Stimulated activated CD4-positive, alpha-beta T cell treated with anti-CD3 and anti-CD28 coated beads, Interleukin-1b, Interleukin-23, amount 100 ng/mL, for 48 hours (primary cell): ENCODE results near the gene RNF112.
"Not testable (repeated sequence)": the region's sequence is repeated elsewhere in the genome, so short reads cannot be mapped to it uniquely, and the experiment has no call there.

ENCODE experiments used
- DNase-seq: peaks from one replicate; pipeline ENCODE4 v3.0.0-alpha.2; 2020

Gene RNF112

DNA sequence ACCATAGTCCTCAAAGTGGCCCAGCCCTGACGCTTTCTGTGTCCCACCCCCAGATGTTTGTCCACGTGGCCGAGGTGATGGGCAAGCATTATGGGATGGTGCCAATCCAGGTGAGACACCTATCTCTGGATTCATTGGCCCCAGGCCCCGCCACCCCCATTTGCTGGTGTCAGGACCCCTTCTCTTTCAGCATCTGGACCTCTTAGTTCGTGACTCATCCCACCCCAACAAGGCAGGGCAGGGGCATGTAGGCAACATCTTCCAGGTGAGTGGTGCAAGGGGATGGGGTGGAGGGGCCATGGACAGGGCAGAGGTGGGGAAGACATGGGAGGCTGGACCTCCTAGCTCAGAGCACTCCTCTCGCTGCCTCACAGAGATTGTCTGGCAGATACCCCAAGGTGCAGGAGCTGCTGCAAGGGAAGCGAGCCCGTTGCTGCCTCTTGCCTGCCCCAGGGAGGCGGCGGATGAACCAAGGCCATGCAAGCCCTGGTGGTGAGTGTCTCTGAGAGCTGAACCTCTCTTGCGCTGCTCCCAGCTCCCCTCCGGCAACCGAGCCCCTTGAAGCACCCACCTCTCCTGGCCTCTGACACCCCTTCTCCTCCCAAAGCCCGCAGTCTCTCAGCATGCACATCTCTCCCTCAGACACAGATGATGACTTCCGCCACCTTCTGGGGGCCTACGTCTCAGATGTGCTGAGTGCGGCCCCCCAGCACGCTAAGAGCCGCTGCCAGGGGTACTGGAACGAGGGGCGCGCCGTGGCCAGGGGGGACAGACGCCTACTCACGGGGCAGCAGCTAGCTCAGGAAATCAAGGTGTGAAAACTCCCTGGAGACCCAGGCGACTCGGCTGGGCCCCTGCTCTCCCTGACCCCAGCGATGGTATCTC is 3.6 kb downstream of the RNF112 start:
- no peak for DNase-seq

DNA sequence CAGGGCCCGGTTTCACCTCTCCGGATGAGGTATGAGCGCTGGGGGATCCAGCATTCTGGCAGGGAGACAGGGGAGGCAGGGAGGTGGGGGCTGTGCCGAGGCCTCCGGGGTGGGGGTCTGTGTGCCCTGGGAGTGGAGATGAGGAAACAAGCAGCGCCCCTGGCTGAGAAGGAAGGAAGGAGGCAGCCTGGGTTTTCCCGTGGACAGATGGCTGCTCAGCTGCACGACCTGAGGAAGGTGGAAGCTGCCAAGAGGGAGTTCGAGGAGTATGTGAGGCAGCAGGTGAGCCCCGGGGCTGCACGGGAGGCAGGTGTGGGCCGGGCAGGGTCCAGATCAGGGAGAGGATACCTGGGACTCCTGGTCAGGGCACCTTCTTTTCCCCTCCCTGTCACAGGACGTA is 4.3 kb downstream of the RNF112 start:
- no peak for DNase-seq

DNA sequence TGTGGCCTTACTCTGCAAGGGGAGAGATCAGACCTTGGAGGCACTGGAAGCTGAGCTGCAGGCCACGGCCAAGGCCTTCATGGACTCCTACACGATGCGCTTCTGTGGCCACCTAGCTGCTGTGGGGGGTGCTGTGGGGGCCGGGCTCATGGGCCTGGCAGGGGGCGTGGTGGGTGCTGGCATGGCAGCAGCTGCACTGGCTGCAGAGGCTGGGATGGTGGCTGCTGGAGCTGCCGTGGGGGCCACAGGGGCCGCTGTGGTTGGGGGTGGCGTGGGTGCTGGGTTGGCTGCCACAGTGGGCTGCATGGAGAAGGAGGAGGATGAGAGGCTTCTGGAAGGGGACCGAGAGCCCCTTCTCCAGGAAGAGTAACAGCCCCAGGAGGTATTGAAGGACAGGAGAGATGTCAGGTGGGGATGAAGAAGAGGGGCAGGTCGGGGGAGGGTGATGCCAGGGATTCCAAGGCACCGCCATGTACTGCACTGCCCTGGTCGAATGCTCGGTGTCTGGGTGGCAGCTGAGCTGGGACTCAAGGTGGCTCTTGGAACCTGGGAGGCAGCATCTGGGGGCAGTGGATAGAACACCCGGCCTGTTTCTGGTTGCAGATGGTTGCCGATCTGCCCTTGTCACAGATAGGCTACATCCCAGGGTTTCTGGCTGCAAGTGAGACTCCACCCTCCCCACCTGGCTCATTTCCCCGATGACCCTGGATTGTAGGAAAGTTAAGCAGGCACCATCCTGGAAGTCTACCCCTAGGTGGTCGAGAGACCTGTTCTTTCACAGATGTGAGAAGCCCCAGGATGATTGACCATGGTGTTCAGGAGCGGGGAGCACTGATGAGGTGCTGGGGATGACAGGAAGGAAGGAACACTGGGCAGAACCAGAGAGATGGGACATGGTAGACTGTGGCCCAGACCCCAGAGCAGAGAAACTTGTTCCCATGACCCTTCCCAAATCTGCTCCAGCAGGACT is 5.1 kb downstream of the RNF112 start:
- DNase-seq, result no peak

DNA sequence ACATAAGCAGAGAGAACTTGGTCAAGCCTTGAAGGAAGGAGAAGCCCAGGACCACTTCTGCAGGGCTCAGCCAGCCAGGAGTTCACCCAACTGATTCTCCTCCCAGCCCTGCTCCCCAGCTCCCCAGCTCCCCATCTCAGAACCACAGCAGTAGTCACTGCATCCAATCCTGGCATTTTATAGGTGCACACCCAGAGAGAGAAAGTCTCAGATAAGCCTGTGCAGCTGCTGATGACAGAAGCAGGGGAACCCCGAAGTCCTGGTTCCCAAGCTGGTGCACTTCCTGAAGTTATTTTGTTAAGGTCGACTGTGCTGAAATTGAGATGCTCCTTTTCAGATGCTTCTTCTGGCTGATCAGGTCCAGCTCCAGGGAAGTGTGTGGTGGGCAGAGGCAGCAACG is 6.6 kb downstream of the RNF112 start:
- no peak for DNase-seq

DNA sequence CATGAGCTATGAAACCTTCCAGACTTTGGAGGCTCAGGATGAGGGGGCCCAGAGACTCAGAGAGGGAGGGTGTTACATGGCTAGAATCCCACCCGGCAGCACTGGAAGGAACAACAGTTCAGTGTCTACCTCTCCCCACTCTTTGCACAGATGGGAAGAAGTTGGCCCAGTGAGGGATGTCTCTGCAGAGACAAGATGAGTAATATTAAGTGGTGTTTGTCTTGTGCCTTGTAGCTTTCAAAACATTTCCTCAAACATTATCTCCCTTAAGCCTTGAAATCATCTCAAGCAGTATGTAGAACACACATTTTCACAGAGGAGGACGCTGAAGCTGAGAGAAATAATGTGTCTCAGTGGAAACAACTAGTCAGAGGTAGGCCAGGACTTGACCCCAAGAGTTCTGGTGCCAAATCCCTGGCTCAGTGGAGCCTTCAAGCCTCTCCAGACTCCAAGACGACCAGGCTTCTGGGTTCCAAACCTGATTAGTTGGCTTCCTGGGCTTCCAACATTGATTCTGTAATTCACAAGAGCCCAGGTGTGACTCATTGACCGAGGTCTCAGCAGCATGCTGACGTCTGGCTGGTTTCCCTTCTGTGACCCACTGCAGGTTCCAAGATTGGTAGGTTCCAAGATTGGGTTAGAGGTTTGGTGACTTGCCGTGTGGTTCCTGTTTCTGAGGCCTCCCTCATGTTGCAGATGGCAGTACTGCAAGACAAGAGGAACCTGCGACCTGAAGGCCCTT is 7.4 kb downstream of the RNF112 start:
- peak; percentile 55 for DNase-seq

DNA sequence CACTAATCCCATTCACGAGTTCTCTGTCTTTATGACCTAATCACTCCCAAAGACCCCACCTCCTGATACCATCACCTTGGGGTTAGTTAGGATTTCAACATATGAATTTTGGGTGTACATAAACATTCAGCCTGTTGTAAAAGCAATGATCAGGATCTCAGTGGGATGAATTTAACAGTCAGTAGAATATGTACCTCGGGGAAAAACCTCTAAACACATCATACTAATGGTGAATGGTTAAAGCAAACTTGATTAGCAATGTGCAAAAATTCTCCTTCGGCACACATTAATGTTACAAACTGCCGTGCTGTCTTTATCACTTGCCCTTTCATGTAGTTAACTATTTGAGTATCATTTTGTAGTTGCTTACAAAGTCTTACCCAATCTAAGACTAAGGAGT is 10.2 kb downstream of the RNF112 start:
- DNase-seq, result no peak

DNA sequence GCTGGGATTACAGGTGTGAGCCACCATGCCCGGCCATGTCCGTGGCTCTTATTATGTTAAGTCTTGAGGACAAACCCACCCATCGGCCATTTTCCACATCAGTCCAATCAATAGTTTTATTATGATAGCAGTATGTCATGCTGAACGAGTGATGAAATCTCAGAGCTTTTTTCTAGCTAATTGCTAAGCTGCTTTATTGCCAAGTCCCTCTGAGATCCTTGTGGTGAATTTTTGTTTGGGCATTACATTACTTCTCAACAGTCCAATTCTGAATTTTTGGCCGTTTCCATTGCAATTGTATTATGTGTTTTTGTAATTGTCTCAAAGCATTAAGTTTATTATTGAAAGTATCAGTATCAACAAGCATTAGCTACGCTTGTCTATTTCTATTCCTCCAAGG is 10.9 kb downstream of the RNF112 start:
- no peak for DNase-seq

DNA sequence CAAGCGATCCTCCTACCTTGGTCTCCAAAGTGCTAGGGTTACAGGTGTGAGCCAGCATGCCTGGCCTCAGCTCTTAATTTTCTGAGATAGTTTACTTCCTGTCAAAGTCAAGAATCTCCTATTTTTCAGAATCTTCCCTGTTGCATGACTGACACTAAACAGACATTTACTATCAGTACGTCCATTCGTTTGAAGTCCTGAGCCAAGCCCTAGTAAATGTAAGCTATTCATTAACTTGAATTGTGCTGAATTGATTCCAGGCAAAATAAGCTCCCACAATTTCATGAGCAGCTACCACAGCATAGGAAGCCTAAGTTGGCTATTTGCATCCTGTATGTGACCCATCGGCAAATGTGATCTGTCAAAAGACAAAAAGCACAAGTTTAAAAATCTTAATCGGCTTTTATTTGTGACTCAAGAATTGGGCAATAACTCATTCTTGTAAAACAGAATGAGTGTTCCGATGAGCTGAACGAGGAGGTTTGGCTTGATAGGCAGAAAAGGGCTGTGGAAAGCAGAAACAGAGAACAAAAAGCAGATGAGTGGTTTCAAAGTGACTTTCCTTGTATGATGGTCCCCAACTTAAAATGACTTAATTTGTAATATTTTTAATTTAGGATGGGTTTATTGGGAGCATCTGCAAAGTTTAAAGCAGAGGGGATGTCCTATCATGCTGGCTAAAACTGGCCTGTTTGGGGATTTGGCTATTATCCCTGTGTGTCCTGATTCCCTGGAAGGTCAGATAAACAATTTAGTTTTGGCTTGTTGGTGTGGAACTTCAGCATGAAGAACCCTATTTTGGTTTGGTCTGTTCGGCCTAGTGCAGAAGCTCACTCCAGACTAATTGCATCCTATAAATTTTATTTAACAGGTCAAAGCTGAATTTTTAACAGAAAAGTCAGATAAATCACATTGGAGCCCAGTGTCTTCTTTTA is 14.2 kb downstream of the RNF112 start:
- no peak for DNase-seq

DNA sequence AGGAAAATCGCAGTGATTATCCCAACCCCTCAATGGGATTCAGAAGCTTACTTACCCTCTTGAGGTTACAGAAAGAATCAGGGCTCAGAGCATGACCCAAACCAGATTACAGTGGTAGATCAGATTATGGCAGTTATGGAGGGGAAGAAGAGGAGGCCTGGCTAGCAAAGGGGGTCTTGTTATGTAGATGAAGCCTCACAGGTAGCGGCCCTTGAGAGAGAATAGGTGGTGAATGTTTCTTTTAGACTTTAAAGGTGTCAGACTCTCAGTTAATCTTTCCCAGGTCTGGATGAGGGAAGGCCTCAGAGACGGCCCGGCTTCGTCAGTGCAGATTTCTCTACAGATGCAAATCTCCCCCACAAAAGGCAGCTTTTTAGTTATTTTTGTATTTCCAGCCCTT is 15.6 kb downstream of the RNF112 start:
- no peak for DNase-seq

DNA sequence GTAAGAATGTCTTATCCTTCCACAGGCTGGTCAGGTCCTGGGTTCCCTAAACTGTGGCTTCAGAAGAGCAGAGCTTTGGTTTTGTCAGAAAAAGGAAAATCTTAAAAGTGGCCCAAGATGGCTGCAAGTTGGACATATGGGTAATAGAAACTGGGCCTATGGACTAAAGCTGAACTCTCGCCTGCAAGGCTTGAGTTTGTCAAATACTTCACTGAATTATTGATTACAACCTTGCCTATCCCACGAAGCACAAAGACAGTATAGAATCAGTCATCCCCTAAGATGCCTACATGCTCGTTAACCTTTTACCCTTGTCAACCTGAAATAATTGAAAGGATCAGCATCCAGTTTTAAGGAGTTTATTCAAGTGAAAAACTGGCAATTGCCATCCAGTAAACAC is 20.7 kb downstream of the RNF112 start:
- DNase-seq, result no peak

DNA sequence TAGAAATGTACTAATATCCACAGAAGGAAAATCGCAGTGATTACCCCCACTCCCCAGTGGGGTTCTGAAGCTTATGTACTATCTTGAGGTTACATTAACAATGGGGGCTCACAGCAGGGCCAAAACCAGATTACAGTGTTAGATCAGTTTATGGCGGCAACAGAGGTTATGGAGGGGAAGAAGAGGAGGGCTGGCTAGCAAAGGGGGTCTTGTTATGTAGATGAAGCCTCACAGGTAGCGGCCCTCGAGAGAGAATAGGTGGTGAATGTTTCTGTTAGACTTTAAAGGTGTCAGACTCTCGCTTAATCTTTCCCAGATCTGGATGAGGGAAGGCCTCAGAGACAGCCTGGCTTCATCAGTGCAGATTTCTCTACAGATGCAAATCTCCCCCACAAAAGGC is 22.2 kb downstream of the RNF112 start:
- no peak for DNase-seq

DNA sequence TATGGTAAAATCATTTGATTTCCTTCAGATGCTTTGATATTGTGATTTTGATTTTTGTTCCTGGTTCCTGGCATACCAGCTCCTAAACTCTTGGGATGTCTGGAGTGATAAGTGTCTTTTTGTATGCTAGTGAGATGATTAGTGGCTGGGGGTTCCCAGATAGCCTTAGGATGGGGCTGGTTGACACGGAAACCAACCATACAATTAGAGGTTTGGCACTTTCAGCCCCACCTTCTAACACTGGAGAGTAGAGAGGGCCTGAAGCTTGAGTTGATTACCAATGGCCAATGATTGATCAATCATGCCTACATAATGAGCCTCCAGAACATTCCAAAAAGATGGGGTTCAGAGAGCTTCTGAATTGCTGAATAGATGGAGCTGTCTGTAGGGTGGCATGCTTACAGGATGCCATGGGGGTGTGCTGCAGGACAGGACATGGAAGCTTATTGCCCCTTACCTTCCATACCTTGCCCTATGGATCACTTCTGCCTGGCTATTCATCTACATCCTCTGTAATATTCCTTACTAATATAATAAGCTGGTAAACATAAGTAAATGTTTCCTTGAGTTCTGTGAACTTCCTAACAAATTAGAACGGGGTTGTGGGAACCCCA is 22.8 kb downstream of the RNF112 start:
- no peak for DNase-seq

DNA sequence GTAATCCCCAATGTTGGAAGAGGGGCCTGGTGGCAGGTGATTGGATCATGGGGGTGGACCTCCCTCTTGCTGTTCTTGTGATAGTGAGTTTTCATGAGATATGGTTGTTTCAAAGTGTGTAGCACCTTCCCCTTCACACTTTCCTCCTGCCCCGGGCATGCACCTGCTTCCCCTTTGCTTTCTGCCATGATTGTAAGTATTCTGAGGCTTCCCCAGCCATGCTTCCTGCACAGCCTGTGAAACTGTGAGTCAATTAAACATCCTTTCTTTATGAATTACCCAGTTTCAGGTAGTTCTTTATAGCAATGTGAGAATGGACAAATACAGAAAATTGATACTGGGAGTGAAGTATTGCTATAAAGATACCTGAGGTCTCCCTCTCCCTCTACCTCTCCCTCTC is 29.4 kb downstream of the RNF112 start:
- DNase-seq, result peak; percentile 19

DNA sequence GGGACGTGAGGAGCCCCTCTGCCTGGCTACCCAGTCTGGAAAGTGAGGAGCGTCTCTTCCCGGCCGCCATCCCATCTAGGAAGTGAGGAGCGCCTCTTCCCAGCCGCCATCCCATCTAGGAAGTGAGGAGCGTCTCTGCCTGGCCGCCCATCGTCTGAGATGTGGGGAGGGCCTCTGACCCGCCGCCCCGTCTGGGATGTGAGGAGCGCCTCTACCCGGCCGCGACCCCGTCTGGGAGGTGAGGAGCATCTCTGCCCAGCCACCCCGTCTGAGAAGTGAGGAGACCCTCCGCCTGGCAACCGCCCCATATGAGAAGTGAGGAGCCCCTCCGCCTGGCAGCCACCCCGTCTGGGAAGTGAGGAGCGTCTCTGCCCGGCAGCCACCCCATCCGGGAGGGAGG is 30.3 kb downstream of the RNF112 start:
- DNase-seq, result not testable (repeated sequence)

DNA sequence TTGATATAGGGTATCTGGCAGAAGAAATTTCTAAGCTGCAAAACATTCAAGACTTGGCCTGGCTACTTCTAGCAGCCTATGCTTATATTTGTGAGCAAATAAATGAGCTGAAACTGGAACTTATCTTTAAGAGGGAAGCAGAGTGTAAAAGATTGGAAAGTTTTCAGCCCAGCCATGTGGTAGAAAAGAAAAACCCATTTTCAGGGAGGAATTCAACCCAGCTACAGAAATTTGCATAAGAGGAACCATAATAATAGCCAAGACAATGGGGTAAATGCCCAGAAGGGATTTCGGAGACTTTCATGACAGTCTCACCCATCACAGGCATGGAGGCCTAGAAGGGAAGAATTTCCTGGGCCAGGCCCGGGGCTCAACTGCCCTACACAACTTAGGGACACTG is 31.7 kb downstream of the RNF112 start:
- DNase-seq, result no peak

DNA sequence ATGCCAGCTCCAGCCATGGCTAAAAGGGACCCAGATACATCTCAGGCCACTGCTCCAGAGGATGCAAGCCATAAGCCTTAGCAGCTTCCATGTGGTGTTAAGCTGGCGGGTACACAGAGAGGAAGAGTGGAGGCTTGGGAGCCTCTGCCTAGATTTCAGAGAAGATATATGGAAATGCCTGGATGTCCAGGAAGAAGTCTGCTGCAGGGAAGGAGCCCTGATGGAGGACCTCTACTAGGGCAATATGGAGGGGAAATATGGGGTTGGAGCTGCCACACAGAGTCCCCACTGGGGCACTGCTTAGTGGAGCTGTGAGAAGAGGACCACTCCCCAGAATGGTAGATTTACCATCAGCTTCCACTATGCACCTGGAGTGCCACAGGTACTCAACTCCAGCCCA is 32.1 kb downstream of the RNF112 start:
- DNase-seq, result no peak

DNA sequence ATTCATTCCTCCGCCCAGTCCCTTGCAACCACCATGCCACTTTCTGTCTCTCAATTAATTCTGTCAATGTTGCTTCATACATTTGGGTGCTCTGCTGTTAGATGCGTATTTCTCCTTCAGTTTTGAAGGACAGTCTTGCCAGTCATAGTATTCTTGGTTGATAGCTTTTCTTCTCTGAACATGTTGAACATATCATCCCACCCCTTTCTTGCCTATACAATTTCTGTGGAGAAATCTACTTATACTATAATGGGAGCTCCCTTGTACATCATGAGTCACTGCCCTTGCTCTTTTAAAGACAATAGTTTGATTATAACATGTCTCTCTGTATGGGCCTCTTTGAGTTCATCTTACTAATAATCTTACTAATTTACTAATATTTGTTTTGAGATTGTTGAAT is 34.1 kb downstream of the RNF112 start:
- no peak for DNase-seq

DNA sequence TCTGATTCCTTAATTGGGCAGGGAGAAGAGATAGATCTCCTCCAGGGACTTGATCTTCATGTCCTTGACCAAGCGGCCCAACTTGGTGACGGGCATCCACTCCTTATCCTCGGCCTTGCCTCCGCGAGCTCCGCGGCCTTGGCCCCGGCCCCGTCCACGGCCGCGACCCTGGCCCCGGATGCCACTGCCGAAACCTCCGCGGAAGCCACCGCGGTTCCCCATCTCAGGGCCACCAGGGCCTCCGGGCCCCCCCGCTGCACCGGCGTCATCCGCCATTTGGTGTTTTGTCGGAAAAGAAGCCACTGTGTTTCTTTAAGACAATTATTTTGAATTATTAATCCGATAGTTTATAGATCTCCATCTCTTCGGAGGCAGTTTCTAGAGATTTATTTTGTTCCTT is 35.5 kb downstream of the RNF112 start:
- not testable (repeated sequence) for DNase-seq

DNA sequence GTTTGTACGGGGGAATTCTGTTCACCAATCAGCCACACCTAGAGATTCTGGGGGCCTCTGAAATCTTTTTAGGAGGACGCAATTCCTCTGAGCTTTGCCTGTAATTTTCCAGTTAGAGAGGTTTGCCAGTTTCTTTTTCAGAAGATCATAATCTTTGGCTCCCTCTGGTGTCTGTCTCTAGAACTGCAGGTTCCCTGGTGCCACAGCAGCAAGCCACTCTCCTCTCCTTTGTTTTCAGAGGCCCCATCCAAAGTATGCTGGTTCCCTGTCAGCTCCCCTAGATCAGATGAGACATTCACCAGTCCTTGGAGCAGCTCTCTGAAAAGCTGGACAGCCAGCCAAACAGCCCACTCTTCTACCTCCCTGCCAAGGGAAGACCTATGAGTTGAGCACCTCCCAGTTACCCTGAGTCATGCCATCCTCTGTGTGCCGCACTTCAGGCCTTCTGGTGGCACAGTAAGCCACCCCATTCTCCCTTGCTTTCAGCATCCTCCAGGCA is 36.1 kb downstream of the RNF112 start:
- peak; percentile 50 for DNase-seq

DNA sequence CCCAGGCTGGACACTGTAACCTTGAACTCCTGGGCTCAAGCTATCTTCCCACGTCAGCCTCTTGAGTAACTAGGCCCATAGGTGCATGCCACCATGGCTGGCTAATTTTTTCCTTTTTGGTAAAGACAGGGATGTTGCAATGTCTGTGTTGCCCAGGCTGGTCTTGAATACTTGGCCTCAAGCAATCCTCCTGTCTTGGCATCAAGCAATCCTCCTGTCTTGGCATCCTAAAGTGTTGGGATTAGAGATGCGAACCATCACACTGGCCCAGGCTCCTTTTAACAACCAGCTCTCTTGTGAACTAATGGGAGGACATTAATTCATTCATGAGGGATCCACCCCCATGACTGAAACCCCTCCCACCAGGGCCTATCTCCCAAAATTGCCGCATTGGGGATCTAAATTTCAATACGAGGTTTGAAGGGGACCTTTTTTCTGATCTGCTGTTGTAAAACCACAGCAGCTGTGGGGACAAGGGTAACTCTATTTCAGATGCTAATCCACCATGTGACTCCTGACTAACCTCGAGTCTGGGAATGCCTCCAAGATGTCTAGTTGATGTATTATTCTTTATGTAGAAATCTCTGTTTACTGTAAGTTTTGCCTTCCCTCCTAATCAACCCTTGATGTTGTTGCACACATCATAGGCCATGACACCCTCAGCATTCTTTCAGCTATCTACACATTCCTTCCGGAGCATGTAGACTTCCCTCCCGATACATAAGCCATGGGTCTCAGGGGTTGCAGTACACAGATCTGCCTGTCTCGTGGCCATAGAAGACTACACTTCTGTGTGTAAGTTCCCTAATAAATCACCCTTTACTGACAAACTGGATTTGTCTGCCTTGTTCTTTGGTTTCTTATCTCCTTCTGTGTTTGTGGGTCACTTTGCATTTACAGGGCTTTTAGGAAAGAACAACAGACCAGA is 37.6 kb downstream of the RNF112 start:
- no peak for DNase-seq
